ENCODE data around the gene CFAP141. TPM values are rescaled to one million over a fixed set of nuclear protein-coding genes. Genes with fewer than 3 reads are reported as not detected.
"Not testable (repeated sequence)": the region's sequence is repeated elsewhere in the genome, so short reads cannot be mapped to it uniquely, and the experiment has no call there.

CFAP141 gene
- total RNA-seq, 2 donors from 2014 or later, result not detected

GRCh38 chr1:154213274-154213673 is 7.1 kb upstream of the CFAP141 start:
- peaks cover under 1% of the 10 kb centered on the region for H3K4me1 ChIP-seq (replicated peaks)
- TF ChIP-seq, protein P1, sequence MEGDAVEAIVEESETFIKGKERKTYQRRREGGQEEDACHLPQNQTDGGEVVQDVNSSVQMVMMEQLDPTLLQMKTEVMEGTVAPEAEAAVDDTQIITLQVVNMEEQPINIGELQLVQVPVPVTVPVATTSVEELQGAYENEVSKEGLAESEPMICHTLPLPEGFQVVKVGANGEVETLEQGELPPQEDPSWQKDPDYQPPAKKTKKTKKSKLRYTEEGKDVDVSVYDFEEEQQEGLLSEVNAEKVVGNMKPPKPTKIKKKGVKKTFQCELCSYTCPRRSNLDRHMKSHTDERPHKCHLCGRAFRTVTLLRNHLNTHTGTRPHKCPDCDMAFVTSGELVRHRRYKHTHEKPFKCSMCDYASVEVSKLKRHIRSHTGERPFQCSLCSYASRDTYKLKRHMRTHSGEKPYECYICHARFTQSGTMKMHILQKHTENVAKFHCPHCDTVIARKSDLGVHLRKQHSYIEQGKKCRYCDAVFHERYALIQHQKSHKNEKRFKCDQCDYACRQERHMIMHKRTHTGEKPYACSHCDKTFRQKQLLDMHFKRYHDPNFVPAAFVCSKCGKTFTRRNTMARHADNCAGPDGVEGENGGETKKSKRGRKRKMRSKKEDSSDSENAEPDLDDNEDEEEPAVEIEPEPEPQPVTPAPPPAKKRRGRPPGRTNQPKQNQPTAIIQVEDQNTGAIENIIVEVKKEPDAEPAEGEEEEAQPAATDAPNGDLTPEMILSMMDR (IDR thresholded peaks at IDR 0.05), result no peak
- TF ChIP-seq POLR2AphosphoS5 (IDR thresholded peaks at IDR 0.05) (no peak), POLR2A (IDR thresholded peaks at IDR 0.05) (no peak)
- WGBS, result 94% methylated on average over 1 of the region's 1 CpG
- H3K9me3 ChIP-seq, result no peaks in the 10 kb centered on the region
- H3K4me3 ChIP-seq, result no peak overlapping the region
- no peak for DNase-seq (ENCODE audit: low spot score)
- no peak overlapping the region for H3K27ac ChIP-seq
- no peaks in the 10 kb centered on the region for H3K27me3 ChIP-seq (replicated peaks; ENCODE audit: insufficient read depth)
- intact Hi-C loops (cut with DNase I), result no loop called here
- H3K36me3 ChIP-seq, result peaks cover 8 to 26% of the 10 kb centered on the region in 2 donors

GRCh38 chr1:154212083-154212482 is 6.0 kb upstream of the CFAP141 start:
- no peak overlapping the region for H3K27ac ChIP-seq
- H3K9me3 ChIP-seq, result no peaks in the 10 kb centered on the region
- WGBS, result 94% methylated on average over 10 of the region's 10 CpGs
- H3K27me3 ChIP-seq (replicated peaks; ENCODE audit: insufficient read depth), result no peaks in the 10 kb centered on the region
- TF ChIP-seq POLR2AphosphoS5 (IDR thresholded peaks at IDR 0.05), result no peak
- H3K4me3 ChIP-seq, result no peak overlapping the region
- no peaks in the 10 kb centered on the region for H3K4me1 ChIP-seq (replicated peaks)
- intact Hi-C loops (cut with DNase I), result no loop called here
- no peak for DNase-seq (ENCODE audit: low spot score)
- peaks cover 8 to 27% of the 10 kb centered on the region in 2 donors for H3K36me3 ChIP-seq

- DNase-seq (ENCODE audit: low spot score), result no peak
- H3K9me3 ChIP-seq, result no peaks in the 10 kb centered on the region
- intact Hi-C loops (cut with DNase I), result no loop called here
- TF ChIP-seq POLR2AphosphoS5 (IDR thresholded peaks at IDR 0.05), result no peak
- TF ChIP-seq POLR2A (IDR thresholded peaks at IDR 0.05), result no peak
- TF ChIP-seq, protein P1 (IDR thresholded peaks at IDR 0.05), result no peak
- no peaks in the 10 kb centered on the region for H3K27me3 ChIP-seq (replicated peaks; ENCODE audit: insufficient read depth)
- 92% methylated on average over 5 of the region's 5 CpGs for WGBS
- H3K36me3 ChIP-seq, result peaks cover 13 to 32% of the 10 kb centered on the region in 2 donors
- no peak overlapping the region for H3K27ac ChIP-seq
- no peaks in the 10 kb centered on the region for H3K4me1 ChIP-seq (replicated peaks)
- H3K4me3 ChIP-seq, result no peak overlapping the region
Measured at GRCh38 chr1:154208677-154209388, 2.7 kb upstream of the CFAP141 start.

DNA sequence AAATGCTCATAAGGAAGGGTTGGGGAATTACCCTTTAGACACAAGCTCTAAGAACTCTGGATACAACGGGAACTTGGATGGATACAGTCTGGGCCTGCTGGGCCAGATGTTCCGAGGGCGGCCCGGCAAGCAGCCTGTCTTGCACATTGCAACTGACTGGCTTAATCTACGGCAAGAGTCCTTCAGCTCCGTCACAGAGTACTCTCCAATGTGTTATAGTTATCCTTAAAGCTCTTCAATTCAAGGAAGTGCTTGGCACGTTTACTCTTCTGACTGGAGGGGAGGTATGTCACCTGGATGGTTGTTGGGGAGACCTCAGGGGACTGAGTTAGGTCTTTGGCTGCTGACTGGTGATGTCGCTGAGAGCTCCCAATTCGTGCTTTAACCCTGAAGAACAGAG is 1.1 kb upstream of the CFAP141 start:
- DNase-seq (ENCODE audit: low spot score), result no peak
- TF ChIP-seq, protein P1 (IDR thresholded peaks at IDR 0.05), result no peak
- TF ChIP-seq POLR2AphosphoS5 (IDR thresholded peaks at IDR 0.05) (no peak), POLR2A (IDR thresholded peaks at IDR 0.05) (no peak)
- no peaks in the 10 kb centered on the region for H3K4me1 ChIP-seq (replicated peaks)
- H3K9me3 ChIP-seq, result no peaks in the 10 kb centered on the region
- no peak overlapping the region for H3K27ac ChIP-seq
- WGBS, result 81% methylated on average over 9 of the region's 9 CpGs
- no peak overlapping the region for H3K4me3 ChIP-seq
- H3K36me3 ChIP-seq, result peaks cover 11 to 32% of the 10 kb centered on the region in 2 donors
- H3K27me3 ChIP-seq (replicated peaks; ENCODE audit: insufficient read depth), result no peaks in the 10 kb centered on the region
- intact Hi-C loops (cut with DNase I), result no loop called here

- H3K27ac ChIP-seq; H3K27me3 ChIP-seq (replicated peaks; ENCODE audit: insufficient read depth); DNase-seq (ENCODE audit: low spot score); H3K4me3 ChIP-seq; H3K4me1 ChIP-seq (replicated peaks); intact Hi-C loops (cut with DNase I); H3K9me3 ChIP-seq: not testable (repeated sequence)
- WGBS, result 92% methylated on average over 11 of the region's 11 CpGs
- peaks cover 5 to 23% of the 10 kb centered on the region in 2 donors for H3K36me3 ChIP-seq
Measured at GRCh38 chr1:154205778-154206177, 355 bp downstream of the CFAP141 start.

DNA sequence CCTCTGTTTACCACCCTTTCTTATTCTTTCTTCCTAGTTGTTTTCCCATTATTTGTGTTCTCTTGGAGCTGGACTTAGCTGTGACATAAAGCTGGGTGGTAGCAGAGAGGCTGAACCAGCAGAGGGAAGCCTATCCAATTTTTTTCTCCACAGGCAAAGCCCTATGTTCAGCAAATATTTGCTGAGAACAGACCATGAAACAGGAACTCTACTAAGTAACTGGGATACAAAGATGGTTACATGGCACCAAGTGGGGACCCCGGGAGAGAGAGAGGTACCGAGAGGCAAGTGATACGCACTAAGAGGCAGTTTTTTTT is 6.6 kb downstream of the CFAP141 start:
- peak overlapping the region; percentile 15 to 45 for H3K27ac ChIP-seq
- DNase-seq (ENCODE audit: low spot score), result no peak
- H3K4me3 ChIP-seq, result no peak overlapping the region
- H3K36me3 ChIP-seq, result no peaks in the 10 kb centered on the region
- TF ChIP-seq POLR2A (IDR thresholded peaks at IDR 0.05) (no peak), POLR2AphosphoS5 (IDR thresholded peaks at IDR 0.05) (no peak)
- TF ChIP-seq, protein P1 (IDR thresholded peaks at IDR 0.05), result no peak
- no peaks in the 10 kb centered on the region for H3K27me3 ChIP-seq (replicated peaks; ENCODE audit: insufficient read depth)
- no peaks in the 10 kb centered on the region for H3K9me3 ChIP-seq
- H3K4me1 ChIP-seq (replicated peaks), result no peaks in the 10 kb centered on the region
- intact Hi-C loops (cut with DNase I), result loop anchor here (5.0 to 10.0 kb wide), 2 partner anchors 73 to 135 kb away; partner anchors contain the start of gene HAX1
- WGBS, result 59% methylated on average over 3 of the region's 3 CpGs
